ENCODE measurements around the gene CDH23.

GRCh38 chr10:71487726-71488125 is 91.0 kb downstream of the CDH23 start:
- TF ChIP-seq POLR2AphosphoS5 (IDR thresholded peaks at IDR 0.05) (no peak), POLR2A (IDR thresholded peaks at IDR 0.05) (no peak)
- TF ChIP-seq, protein P1, sequence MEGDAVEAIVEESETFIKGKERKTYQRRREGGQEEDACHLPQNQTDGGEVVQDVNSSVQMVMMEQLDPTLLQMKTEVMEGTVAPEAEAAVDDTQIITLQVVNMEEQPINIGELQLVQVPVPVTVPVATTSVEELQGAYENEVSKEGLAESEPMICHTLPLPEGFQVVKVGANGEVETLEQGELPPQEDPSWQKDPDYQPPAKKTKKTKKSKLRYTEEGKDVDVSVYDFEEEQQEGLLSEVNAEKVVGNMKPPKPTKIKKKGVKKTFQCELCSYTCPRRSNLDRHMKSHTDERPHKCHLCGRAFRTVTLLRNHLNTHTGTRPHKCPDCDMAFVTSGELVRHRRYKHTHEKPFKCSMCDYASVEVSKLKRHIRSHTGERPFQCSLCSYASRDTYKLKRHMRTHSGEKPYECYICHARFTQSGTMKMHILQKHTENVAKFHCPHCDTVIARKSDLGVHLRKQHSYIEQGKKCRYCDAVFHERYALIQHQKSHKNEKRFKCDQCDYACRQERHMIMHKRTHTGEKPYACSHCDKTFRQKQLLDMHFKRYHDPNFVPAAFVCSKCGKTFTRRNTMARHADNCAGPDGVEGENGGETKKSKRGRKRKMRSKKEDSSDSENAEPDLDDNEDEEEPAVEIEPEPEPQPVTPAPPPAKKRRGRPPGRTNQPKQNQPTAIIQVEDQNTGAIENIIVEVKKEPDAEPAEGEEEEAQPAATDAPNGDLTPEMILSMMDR (IDR thresholded peaks at IDR 0.05), result no peak
